OCI-LY7 (cell line): ENCODE data around the gene DAGLA. TPM values are rescaled to one million over a fixed set of nuclear protein-coding genes. Genes with fewer than 3 reads are reported as not detected.

Source experiments
- BruUV-seq: library from RNA; stranded (reverse); fragments of 400-500 nt; replicated peaks from 2 replicates; lab custom pipeline; 2021; lab: Mats Ljungman, UMichigan
- CTCF ChIA-PET: fragments of 300-600 bp; sonication (Branson Sonifier 250); formaldehyde crosslinking; loops from one replicate; lab custom pipeline; 2022; ENCODE audit warnings: antibody characterized with exemption; ENCODE audit not compliant: unreplicated experiment; lab: Charles Lee
- POLR2A ChIA-PET: fragments of 300-600 bp; sonication (Branson Sonifier 250); formaldehyde crosslinking; loops from one replicate; lab custom pipeline; 2022; ENCODE audit warnings: antibody characterized with exemption; lab: Charles Lee
- DNase-seq: peaks from one replicate; pipeline ENCODE4 v3.0.0-alpha.2; 2015; ENCODE audit warnings: low spot score
- H2AFZ ChIP-seq: fragments of 200-600 bp; sonication (generic), shearing (Covaris generic); 2 replicates; pipeline ENCODE4 v1.6.1; 2014; ENCODE audit warnings: mild to moderate bottlenecking, antibody characterized with exemption, low read length, moderate library complexity
- H3K27ac ChIP-seq: fragments of 200-600 bp; sonication (generic); 2 replicates; pipeline ENCODE4 v1.5.1; 2014; ENCODE audit warnings: mixed run types, low read depth, mild to moderate bottlenecking, moderate library complexity, low read length, inconsistent platforms; ENCODE audit not compliant: poor library complexity, severe bottlenecking
- H3K36me3 ChIP-seq: fragments of 200-600 bp; sonication (generic); 2 replicates; pipeline ENCODE4 v1.6.1; 2014; ENCODE audit warnings: mild to moderate bottlenecking, antibody characterized with exemption, low read length, moderate library complexity, mixed read lengths; ENCODE audit not compliant: insufficient read depth
- H3K4me1 ChIP-seq: fragments of 200-600 bp; sonication (generic); 2 replicates; pipeline ENCODE4 v1.5.1; 2014; ENCODE audit warnings: mild to moderate bottlenecking, low read length; ENCODE audit not compliant: insufficient read depth, poor library complexity, severe bottlenecking
- H3K4me2 ChIP-seq: fragments of 200-600 bp; sonication (generic); 2 replicates; pipeline ENCODE4 v1.6.1; 2014; ENCODE audit warnings: mild to moderate bottlenecking, low read length
- H3K4me3 ChIP-seq: fragments of 200-600 bp; sonication (generic); 2 replicates; pipeline ENCODE4 v1.5.1; 2014; ENCODE audit warnings: mild to moderate bottlenecking, low read depth, low read length; ENCODE audit not compliant: poor library complexity, severe bottlenecking
- H3K79me2 ChIP-seq: fragments of 200-600 bp; sonication (generic); 2 replicates; pipeline ENCODE4 v1.6.1; 2016; ENCODE audit warnings: low read depth, mild to moderate bottlenecking, low read length, moderate library complexity, mixed read lengths; ENCODE audit not compliant: insufficient read depth
- H3K9me2 ChIP-seq: fragments of 200-600 bp; sonication (generic); 2 replicates; pipeline ENCODE4 v1.6.1; 2016; ENCODE audit warnings: mild to moderate bottlenecking, low read length, mixed read lengths; ENCODE audit not compliant: insufficient read depth
- H3K9me3 ChIP-seq: fragments of 200-600 bp; sonication (generic); 2 replicates; pipeline ENCODE4 v1.6.1; 2014; ENCODE audit warnings: mild to moderate bottlenecking, mixed run types, low read length, mixed read lengths
- H4K20me1 ChIP-seq: fragments of 200-600 bp; sonication (generic); 2 replicates; pipeline ENCODE4 v1.6.1; 2014; ENCODE audit warnings: mild to moderate bottlenecking, antibody characterized with exemption, low read length, moderate library complexity, mixed read lengths; ENCODE audit not compliant: insufficient read depth
- EZH2phosphoT487 ChIP-seq: fragments of 200-600 bp; sonication (generic); IDR thresholded peaks from 2 replicates; pipeline ENCODE4 v1.6.1; 2018; ENCODE audit warnings: low read depth, borderline replicate concordance, mild to moderate bottlenecking, mixed run types, antibody characterized with exemption, low read length, moderate library complexity, mixed read lengths
- intact Hi-C: fragments of 100-400 bp; cut with micrococcal nuclease; formaldehyde crosslinking; loops from one replicate; pipeline ENCODE4 v1.10.0; 2022; ENCODE audit not compliant: unreplicated experiment
- total RNA-seq, 2 experiments: library from RNA; depleted of rRNA in 1 of 2; stranded (reverse); fragments of >200 nt in 1 of 2; shearing (Covaris generic) in 1 of 2; gene quantifications; 2 replicates each; pipeline ENCODE4 v1.2.3, GENCODE V29; 2014 to 2022
- TF ChIP-seq, protein P1 (sequence below): fragments of 200-600 bp; sonication (generic); conservative IDR thresholded peaks from 2 replicates; pipeline ENCODE4 v1.5.1; 2014; ENCODE audit warnings: mild to moderate bottlenecking, antibody characterized with exemption, low read length, moderate library complexity, mixed read lengths

Gene DAGLA
- total RNA-seq, 2 experiments from 2014 or later = not detected

DNA sequence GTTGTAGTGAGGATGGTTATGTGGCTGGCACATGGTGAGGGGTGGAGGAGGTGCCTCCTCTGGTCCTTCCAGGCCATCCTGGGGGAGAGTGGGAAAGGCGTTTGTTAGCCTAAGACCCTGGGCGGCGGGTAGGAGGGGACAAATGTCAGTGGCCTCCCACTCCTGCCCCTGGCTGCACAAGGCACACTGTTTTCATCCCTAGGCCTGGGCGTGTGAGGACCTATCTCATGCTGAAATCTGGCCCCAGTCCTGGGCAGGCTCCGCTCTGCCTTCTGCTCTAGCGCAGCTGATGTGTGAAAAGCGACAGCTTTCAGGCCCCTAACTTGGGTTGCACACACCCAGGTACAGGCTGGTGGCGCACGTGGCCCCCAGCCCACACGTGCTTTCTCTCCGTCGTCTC lies 32.1 kb downstream of the DAGLA start:
- Histone ChIP-seq H3K4me3 (no peak overlapping the region), H3K9me3 (no peaks in the 10 kb centered on the region), H3K79me2 (no peaks in the 10 kb centered on the region), H2AFZ (no peak overlapping the region), H3K27ac (no peak overlapping the region), H4K20me1 (no peaks in the 10 kb centered on the region), H3K4me1 (no peaks in the 10 kb centered on the region), H3K9me2 (no peaks in the 10 kb centered on the region), H3K4me2 (no peak overlapping the region), H3K36me3 (no peaks in the 10 kb centered on the region)
- intact Hi-C loops = no loop called here
- CTCF ChIA-PET = no interaction called here
- DNase-seq = no peak
- no TSS peak for BruUV-seq
- POLR2A ChIA-PET = no interaction called here
- no peak for TF ChIP-seq EZH2phosphoT487
- TF ChIP-seq, protein P1, sequence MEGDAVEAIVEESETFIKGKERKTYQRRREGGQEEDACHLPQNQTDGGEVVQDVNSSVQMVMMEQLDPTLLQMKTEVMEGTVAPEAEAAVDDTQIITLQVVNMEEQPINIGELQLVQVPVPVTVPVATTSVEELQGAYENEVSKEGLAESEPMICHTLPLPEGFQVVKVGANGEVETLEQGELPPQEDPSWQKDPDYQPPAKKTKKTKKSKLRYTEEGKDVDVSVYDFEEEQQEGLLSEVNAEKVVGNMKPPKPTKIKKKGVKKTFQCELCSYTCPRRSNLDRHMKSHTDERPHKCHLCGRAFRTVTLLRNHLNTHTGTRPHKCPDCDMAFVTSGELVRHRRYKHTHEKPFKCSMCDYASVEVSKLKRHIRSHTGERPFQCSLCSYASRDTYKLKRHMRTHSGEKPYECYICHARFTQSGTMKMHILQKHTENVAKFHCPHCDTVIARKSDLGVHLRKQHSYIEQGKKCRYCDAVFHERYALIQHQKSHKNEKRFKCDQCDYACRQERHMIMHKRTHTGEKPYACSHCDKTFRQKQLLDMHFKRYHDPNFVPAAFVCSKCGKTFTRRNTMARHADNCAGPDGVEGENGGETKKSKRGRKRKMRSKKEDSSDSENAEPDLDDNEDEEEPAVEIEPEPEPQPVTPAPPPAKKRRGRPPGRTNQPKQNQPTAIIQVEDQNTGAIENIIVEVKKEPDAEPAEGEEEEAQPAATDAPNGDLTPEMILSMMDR = no peak

DNA sequence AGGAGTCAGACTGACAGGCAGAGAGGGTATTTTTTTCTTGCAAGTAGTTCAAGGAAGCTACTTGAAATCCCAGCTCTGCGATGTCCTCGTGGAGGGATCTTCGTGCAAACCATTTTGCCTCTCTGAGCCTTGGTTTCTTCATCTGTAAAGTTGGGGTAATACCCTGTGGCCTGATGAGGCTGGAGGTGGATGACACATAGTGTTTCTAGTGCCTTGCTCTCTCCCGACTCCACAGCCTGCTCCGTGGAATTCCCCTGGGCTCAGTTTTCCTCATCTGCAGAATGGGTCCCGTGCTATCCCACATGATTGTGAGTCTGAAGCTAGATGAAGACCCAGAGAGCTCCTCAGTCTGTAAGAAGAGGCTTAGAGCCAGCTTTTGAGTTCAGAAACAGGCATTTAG lies 32.7 kb downstream of the DAGLA start:
- CTCF ChIA-PET = no interaction called here
- H3K9me3 ChIP-seq = no peaks in the 10 kb centered on the region
- POLR2A ChIA-PET = interaction anchor here (0.6 kb wide), 1 partner anchor 75 kb away, joined by 3 read pairs; no protein-coding TSS in a partner anchor
- H3K36me3 ChIP-seq = no peaks in the 10 kb centered on the region
- H3K9me2 ChIP-seq = no peaks in the 10 kb centered on the region
- no peak overlapping the region for H3K4me2 ChIP-seq
- no peaks in the 10 kb centered on the region for H3K4me1 ChIP-seq
- no peak overlapping the region for H2AFZ ChIP-seq
- H3K27ac ChIP-seq = no peak overlapping the region
- TF ChIP-seq, protein P1 = no peak
- no peak for TF ChIP-seq EZH2phosphoT487
- no peak overlapping the region for H3K4me3 ChIP-seq
- BruUV-seq = no TSS peak
- H3K79me2 ChIP-seq = no peaks in the 10 kb centered on the region
- H4K20me1 ChIP-seq = no peaks in the 10 kb centered on the region
- intact Hi-C loops = no loop called here
- DNase-seq = no peak

DNA sequence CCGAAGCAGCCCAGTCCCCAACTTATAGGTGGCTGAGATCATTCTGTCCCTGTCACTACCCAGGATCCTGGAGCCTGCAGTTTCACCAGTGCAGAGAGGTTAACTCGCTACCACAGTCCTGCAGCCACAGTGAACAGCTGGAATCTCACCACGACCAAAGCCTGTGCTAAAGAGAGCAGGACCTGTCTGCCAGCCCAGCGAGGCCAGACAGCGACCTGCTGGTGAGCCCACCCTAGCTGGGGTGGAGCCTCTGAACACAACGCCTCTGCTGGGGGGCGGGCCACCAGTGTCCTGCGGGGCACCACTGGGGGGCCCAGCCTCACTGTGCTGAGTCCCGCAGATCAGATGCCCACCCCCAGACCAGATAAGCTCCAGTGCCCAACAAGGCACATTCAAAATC lies 33.3 kb downstream of the DAGLA start:
- H2AFZ ChIP-seq = no peak overlapping the region
- intact Hi-C loops = no loop called here
- H3K4me1 ChIP-seq = no peaks in the 10 kb centered on the region
- no peaks in the 10 kb centered on the region for H3K9me3 ChIP-seq
- ChIA-PET POLR2A (no interaction called here), CTCF (no interaction called here)
- no peak overlapping the region for H3K27ac ChIP-seq
- H3K79me2 ChIP-seq = no peaks in the 10 kb centered on the region
- BruUV-seq = no TSS peak
- TF ChIP-seq, protein P1 = no peak
- no peak for TF ChIP-seq EZH2phosphoT487
- no peak overlapping the region for H3K4me3 ChIP-seq
- H3K9me2 ChIP-seq = no peaks in the 10 kb centered on the region
- DNase-seq = no peak
- H4K20me1 ChIP-seq = no peaks in the 10 kb centered on the region
- H3K36me3 ChIP-seq = no peaks in the 10 kb centered on the region
- H3K4me2 ChIP-seq = no peak overlapping the region
